ENCODE data around the gene PIK3R1. TPM values are rescaled to one million over a fixed set of nuclear protein-coding genes. Genes with fewer than 3 reads are reported as not detected.
A peak's percentile ranks its signal among the peaks of the same experiment; 100 is the strongest.

PIK3R1 gene
- total and polyA plus RNA-seq, 7 donors = 29.7 to 155 (median 102) TPM

DNA sequence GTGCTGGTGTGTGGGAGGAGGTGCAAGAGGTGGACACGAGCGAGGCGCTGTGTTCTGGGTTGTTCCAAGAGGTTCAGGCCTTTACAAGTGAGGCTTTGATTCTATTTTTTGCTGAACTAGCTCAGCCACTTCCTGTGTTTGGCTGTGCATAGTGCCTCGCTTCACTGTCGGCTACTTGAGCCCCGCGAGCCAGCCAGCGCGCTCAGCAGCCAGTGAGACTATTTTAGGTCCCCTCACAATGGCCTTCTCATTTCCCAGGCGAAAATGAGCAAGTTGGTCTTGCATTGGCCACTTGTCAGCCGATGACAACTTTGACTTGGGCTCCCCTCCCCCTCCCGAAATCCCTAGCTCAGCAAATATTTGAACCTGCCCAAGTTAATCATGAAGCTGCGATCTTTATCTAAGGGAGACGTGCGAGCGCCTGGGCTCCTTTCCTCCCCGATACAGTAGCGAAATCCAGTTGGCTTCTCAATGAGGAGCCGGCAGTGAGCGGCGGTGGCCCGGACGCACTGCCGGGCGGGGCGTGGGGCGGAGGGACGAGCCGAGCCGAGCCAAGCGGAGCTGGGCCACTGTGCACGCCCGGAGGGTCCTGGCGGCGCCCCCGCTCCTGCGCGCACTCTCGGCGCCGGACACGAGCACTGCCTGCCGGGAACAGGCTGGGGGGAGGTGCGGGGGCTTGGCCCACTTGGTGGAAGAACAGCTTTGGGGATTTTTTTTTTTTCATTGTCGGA is 72.6 kb downstream of the PIK3R1 start:
- no peak for TF ChIP-seq CTCF (IDR thresholded peaks at IDR 0.05)
- peak; percentile 84 to 87 (median 86) for ATAC-seq
- peaks cover 57% of the 10 kb centered on the region for H3K4me1 ChIP-seq

GRCh38 chr5:68288707-68289134 is 73.2 kb downstream of the PIK3R1 start:
- peak; percentile 26 to 51 (median 42) for ATAC-seq
- DNase-seq = peak in 1 of 2 donors; percentile 51
- H3K36me3 ChIP-seq (ENCODE audit: insufficient read depth in 1 of 2, low read depth in 1 of 2) = peaks cover 4 to 34% of the 10 kb centered on the region in 2 donors
- H3K27me3 ChIP-seq (ENCODE audit: insufficient read depth in 3 of 3, low read length in 2 of 3) = no peaks in the 10 kb centered on the region
- peak overlapping the region; percentile 95 for H3K27ac ChIP-seq
- H3K4me3 ChIP-seq = peak overlapping the region; percentile 77
- no peak for TF ChIP-seq CTCF (IDR thresholded peaks at IDR 0.05)
- peaks cover 53% of the 10 kb centered on the region for H3K4me1 ChIP-seq
- 2 to 4% (median 4%) methylated on average over 10 of the region's 10 CpGs for WGBS, 3 donors
- H3K9me3 ChIP-seq = no peaks in the 10 kb centered on the region
- intact Hi-C loops (cut with DNase I) = loop anchor here (2.0 to 5.0 kb wide), 6 partner anchors 154 to 719 kb away; no protein-coding TSS in a partner anchor

More for the DNA sequence above, 72.6 kb downstream of the PIK3R1 start:
- Histone ChIP-seq H3K27me3 (ENCODE audit: insufficient read depth in 3 of 3, low read length in 2 of 3) (no peaks in the 10 kb centered on the region), H3K36me3 (ENCODE audit: insufficient read depth in 1 of 2, low read depth in 1 of 2) (peaks cover 4 to 34% of the 10 kb centered on the region in 2 donors), H3K4me3 (peak overlapping the region; percentile 77), H3K9me3 (no peaks in the 10 kb centered on the region), H3K27ac (peak overlapping the region; percentile 95)
- WGBS, 3 donors = 0 to 1% (median 1%) methylated on average over 44 to 45 of the region's 45 CpGs
- intact Hi-C loops (cut with DNase I) = loop anchor here (2.0 to 5.0 kb wide), 8 partner anchors 154 to 719 kb away; no protein-coding TSS in a partner anchor
- DNase-seq = peak; percentile 68 to 87

DNA sequence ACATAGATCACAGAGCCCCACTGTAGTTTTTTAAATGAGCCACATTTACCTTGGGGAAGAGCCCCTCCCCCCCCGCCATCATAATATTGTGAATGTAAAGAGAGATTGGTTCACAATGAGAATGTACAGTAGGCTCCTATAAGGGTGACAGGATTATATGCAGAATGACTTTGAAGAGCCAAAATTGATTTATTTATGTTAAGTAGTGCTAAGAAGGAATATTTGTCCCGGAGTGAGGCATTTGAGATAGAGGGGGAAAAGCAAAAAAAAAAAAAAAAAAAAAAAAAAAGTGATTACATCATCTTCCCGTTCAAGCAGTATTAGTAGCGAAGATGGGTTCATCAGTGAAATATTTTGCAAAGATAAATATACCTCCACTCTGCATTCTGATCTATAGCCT is 73.9 kb downstream of the PIK3R1 start:
- TF ChIP-seq CTCF (IDR thresholded peaks at IDR 0.05) = no peak
- Histone ChIP-seq H3K4me1 (peaks cover 49% of the 10 kb centered on the region), H3K27me3 (ENCODE audit: insufficient read depth in 3 of 3, low read length in 2 of 3) (no peaks in the 10 kb centered on the region), H3K4me3 (peak overlapping the region; percentile 77), H3K36me3 (ENCODE audit: insufficient read depth in 1 of 2, low read depth in 1 of 2) (peaks cover 4 to 35% of the 10 kb centered on the region in 2 donors), H3K9me3 (no peaks in the 10 kb centered on the region), H3K27ac (peak overlapping the region; percentile 95)
- intact Hi-C loops (cut with DNase I) = loop anchor here (2.0 to 5.0 kb wide), 6 partner anchors 153 to 718 kb away; no protein-coding TSS in a partner anchor
- ATAC-seq (no peak), DNase-seq (no peak)
- 22 to 45% (median 27%) methylated on average over 4 of the region's 4 CpGs for WGBS, 3 donors

- Histone ChIP-seq H3K27ac (peak overlapping the region; percentile 95), H3K27me3 (ENCODE audit: insufficient read depth in 3 of 3, low read length in 2 of 3) (no peaks in the 10 kb centered on the region), H3K9me3 (no peaks in the 10 kb centered on the region), H3K4me3 (peak overlapping the region; percentile 77), H3K4me1 (peaks cover 42% of the 10 kb centered on the region), H3K36me3 (ENCODE audit: insufficient read depth in 1 of 2, low read depth in 1 of 2) (peaks cover 3 to 35% of the 10 kb centered on the region in 2 donors)
- intact Hi-C loops (cut with DNase I) = loop anchor here in 1 of 2 donors (5.0 kb wide), 2 partner anchors 52 to 527 kb away; no protein-coding TSS in a partner anchor
- DNase-seq = no peak
- peak in 2 of 4 donors; percentile 19 to 47 for ATAC-seq
- no peak for TF ChIP-seq CTCF (IDR thresholded peaks at IDR 0.05)
- 16 to 25% (median 24%) methylated on average over 4 of the region's 4 CpGs for WGBS, 3 donors
Observed at GRCh38 chr5:68290260-68290674, 74.7 kb downstream of the PIK3R1 start.
